Activated CD4-positive, alpha-beta T cell treated with anti-CD3 and anti-CD28 coated beads for 36 hours (primary cell): ENCODE results near the gene CHRM4. TPM values are rescaled to one million over a fixed set of nuclear protein-coding genes. Genes with fewer than 3 reads are reported as not detected.

Experiments
- ATAC-seq: fragments of 200-7000 bp; cut with Tn5 transposase; one replicate; pipeline ENCODE4 v1.10.0; 2021; ENCODE audit warnings: mild to moderate bottlenecking, moderate library complexity
- CTCF ChIA-PET: fragments of 350-600 bp; sonication (Branson Sonifier 250); formaldehyde crosslinking; loops from one replicate; lab custom pipeline; 2021; ENCODE audit warnings: antibody characterized with exemption; lab: Charles Lee
- POLR2A ChIA-PET: fragments of 350-600 bp; sonication (Branson Sonifier 250); formaldehyde crosslinking; loops from one replicate; lab custom pipeline; 2021; ENCODE audit warnings: antibody characterized with exemption, inconsistent platforms; lab: Charles Lee
- DNase-seq: peaks from one replicate; pipeline ENCODE4 v3.0.0-alpha.2; 2020
- H3K27ac Mint-ChIP-seq: one replicate; pipeline ENCODE4 v1.8.0; 2021; ENCODE audit warnings: mixed read lengths
- H3K27me3 Mint-ChIP-seq: one replicate; pipeline ENCODE4 v1.8.0; 2021; ENCODE audit warnings: mixed read lengths
- H3K36me3 Mint-ChIP-seq: one replicate; pipeline ENCODE4 v1.8.0; 2021; ENCODE audit warnings: low read depth, mixed read lengths
- H3K4me1 Mint-ChIP-seq: one replicate; pipeline ENCODE4 v1.8.0; 2021; ENCODE audit warnings: mixed read lengths
- H3K4me3 Mint-ChIP-seq: one replicate; pipeline ENCODE4 v1.8.0; 2021; ENCODE audit warnings: mild to moderate bottlenecking, moderate library complexity, mixed read lengths
- H3K9me3 Mint-ChIP-seq: one replicate; pipeline ENCODE4 v1.8.0; 2021; ENCODE audit warnings: low read depth, mixed read lengths
- intact Hi-C, 2 experiments: fragments of 100-400 bp; cut with DNase I in 1 of 2; cut with micrococcal nuclease in 1 of 2; formaldehyde crosslinking; loops; one replicate each; pipeline versions ENCODE4 v1.14.2 to v1.15.1; 2022 to 2024; cut with DNase I, micrococcal nuclease
- total RNA-seq, 2 experiments: library from RNA; stranded (reverse); gene quantifications; one replicate each; pipeline ENCODE4 v1.2.3, GENCODE V29; 2021

The CHRM4 gene
- under 1 TPM in 1 of 2 experiments, not detected in 1; 0.19 TPM for total RNA-seq

- DNase-seq (peak; percentile 57), ATAC-seq (no peak)
- Mint-ChIP-seq H3K27ac (no peak within 1 kb of the TSS), H3K9me3 (no peaks in the 10 kb centered on the region), H3K4me3 (peak within 1 kb of the TSS; percentile 61), H3K4me1 (peaks cover 22% of the 10 kb centered on the region), H3K36me3 (peaks cover 2% of the 10 kb centered on the region), H3K27me3 (peaks cover 42% of the 10 kb centered on the region)
- CTCF ChIA-PET, result interaction anchor here (0.5 to 2.1 kb wide), 10 partner anchors 8 to 527 kb away, joined by 3 to 9 read pairs (median 4); partner anchors contain the start of gene DGKZ
- POLR2A ChIA-PET, result interaction anchor here (0.5 to 1.3 kb wide), 2 partner anchors 9 to 317 kb away, joined by 3 read pairs; no protein-coding TSS in a partner anchor
- intact Hi-C loops, result loop anchor here in 1 of 2 experiments (1.0 kb wide), 2 partner anchors 10 to 226 kb away; partner anchors contain the start of genes ATG13, HARBI1 and MDK
These were observed at the start of gene CHRM4 for GRCh38 chr11:46391578-46392420. CHRM4 (minus strand) TSS chr11:46391776; CDS start chr11:46386557, 5,219 bp downstream.

GRCh38 chr11:46438211-46438610 is 46.6 kb upstream of the CHRM4 start:
- DNase-seq (no peak), ATAC-seq (no peak)
- H3K27ac Mint-ChIP-seq, result no peak overlapping the region
- no peaks in the 10 kb centered on the region for H3K9me3 Mint-ChIP-seq
- intact Hi-C loops, result no loop called here
- peaks cover 44% of the 10 kb centered on the region for H3K36me3 Mint-ChIP-seq
- POLR2A ChIA-PET, result interaction anchor here (0.6 kb wide), 1 partner anchor 215 kb away, joined by 3 read pairs; no protein-coding TSS in a partner anchor
- H3K4me1 Mint-ChIP-seq, result no peaks in the 10 kb centered on the region
- CTCF ChIA-PET, result no interaction called here
- H3K4me3 Mint-ChIP-seq, result no peak overlapping the region
- H3K27me3 Mint-ChIP-seq, result no peaks in the 10 kb centered on the region

GRCh38 chr11:46437122-46437689 is 45.6 kb upstream of the CHRM4 start:
- Mint-ChIP-seq H3K36me3 (peaks cover 39% of the 10 kb centered on the region), H3K4me3 (no peak overlapping the region), H3K27me3 (no peaks in the 10 kb centered on the region), H3K4me1 (no peaks in the 10 kb centered on the region), H3K27ac (no peak overlapping the region), H3K9me3 (no peaks in the 10 kb centered on the region)
- ATAC-seq, result no peak
- ChIA-PET CTCF (interaction anchor here (0.8 kb wide), 1 partner anchor 8 kb away, joined by 4 read pairs; no protein-coding TSS in a partner anchor), POLR2A (interaction anchor here (0.9 kb wide), 1 partner anchor 8 kb away, joined by 3 read pairs; no protein-coding TSS in a partner anchor)
- no peak for DNase-seq
- intact Hi-C loops, result no loop called here

- Mint-ChIP-seq H3K4me1 (no peaks in the 10 kb centered on the region), H3K4me3 (no peak overlapping the region), H3K27ac (no peak overlapping the region), H3K27me3 (no peaks in the 10 kb centered on the region), H3K36me3 (peaks cover 39% of the 10 kb centered on the region), H3K9me3 (no peaks in the 10 kb centered on the region)
- CTCF ChIA-PET, result no interaction called here
- ATAC-seq (no peak), DNase-seq (no peak)
- POLR2A ChIA-PET, result no interaction called here
- intact Hi-C loops, result no loop called here
These were observed 44.5 kb upstream of the CHRM4 start for GRCh38 chr11:46436113-46436512.

GRCh38 chr11:46435679-46436078 is 44.1 kb upstream of the CHRM4 start:
- H3K27me3 Mint-ChIP-seq, result no peaks in the 10 kb centered on the region
- H3K36me3 Mint-ChIP-seq, result peaks cover 36% of the 10 kb centered on the region
- no peaks in the 10 kb centered on the region for H3K4me1 Mint-ChIP-seq
- H3K27ac Mint-ChIP-seq, result no peak overlapping the region
- H3K9me3 Mint-ChIP-seq, result no peaks in the 10 kb centered on the region
- DNase-seq (no peak), ATAC-seq (peak; percentile 19)
- POLR2A ChIA-PET, result no interaction called here
- intact Hi-C loops, result no loop called here
- CTCF ChIA-PET, result interaction anchor here (0.9 kb wide), 1 partner anchor 52 kb away, joined by 4 read pairs; no protein-coding TSS in a partner anchor
- no peak overlapping the region for H3K4me3 Mint-ChIP-seq

GRCh38 chr11:46431211-46431610 is 39.6 kb upstream of the CHRM4 start:
- ChIA-PET CTCF (interaction anchor here (0.6 kb wide), 1 partner anchor 182 kb away, joined by 3 read pairs; no protein-coding TSS in a partner anchor), POLR2A (interaction anchor here (0.6 kb wide), 1 partner anchor 100 kb away, joined by 3 read pairs; no protein-coding TSS in a partner anchor)
- H3K27ac Mint-ChIP-seq, result no peak overlapping the region
- DNase-seq (no peak), ATAC-seq (no peak)
- no peak overlapping the region for H3K4me3 Mint-ChIP-seq
- no peaks in the 10 kb centered on the region for H3K27me3 Mint-ChIP-seq
- no peaks in the 10 kb centered on the region for H3K4me1 Mint-ChIP-seq
- H3K36me3 Mint-ChIP-seq, result peaks cover 43% of the 10 kb centered on the region
- H3K9me3 Mint-ChIP-seq, result no peaks in the 10 kb centered on the region
- intact Hi-C loops, result no loop called here

GRCh38 chr11:46429717-46430116 is 38.1 kb upstream of the CHRM4 start:
- no peak for ATAC-seq
- intact Hi-C loops, result no loop called here
- Mint-ChIP-seq H3K36me3 (peaks cover 37% of the 10 kb centered on the region), H3K27ac (no peak overlapping the region), H3K4me3 (no peak overlapping the region), H3K4me1 (no peaks in the 10 kb centered on the region), H3K9me3 (no peaks in the 10 kb centered on the region), H3K27me3 (no peaks in the 10 kb centered on the region)
- POLR2A ChIA-PET, result no interaction called here
- no peak for DNase-seq
- CTCF ChIA-PET, result interaction anchor here (0.7 to 0.8 kb wide), 2 partner anchors 13 to 29 kb away, joined by 3 read pairs; no protein-coding TSS in a partner anchor

- Mint-ChIP-seq H3K27me3 (no peaks in the 10 kb centered on the region), H3K4me1 (no peaks in the 10 kb centered on the region), H3K9me3 (no peaks in the 10 kb centered on the region), H3K36me3 (peaks cover 29% of the 10 kb centered on the region), H3K4me3 (no peak overlapping the region), H3K27ac (no peak overlapping the region)
- CTCF ChIA-PET, result no interaction called here
- intact Hi-C loops, result no loop called here
- POLR2A ChIA-PET, result interaction anchor here (0.6 kb wide), 1 partner anchor 242 kb away, joined by 3 read pairs; no protein-coding TSS in a partner anchor
- no peak for DNase-seq
- no peak for ATAC-seq
These were observed 35.8 kb upstream of the CHRM4 start for GRCh38 chr11:46427364-46427763.

GRCh38 chr11:46426233-46426991 is 34.8 kb upstream of the CHRM4 start:
- no peaks in the 10 kb centered on the region for H3K4me1 Mint-ChIP-seq
- no peak for ATAC-seq
- DNase-seq, result no peak
- no peaks in the 10 kb centered on the region for H3K27me3 Mint-ChIP-seq
- H3K36me3 Mint-ChIP-seq, result peaks cover 24% of the 10 kb centered on the region
- CTCF ChIA-PET, result no interaction called here
- no peaks in the 10 kb centered on the region for H3K9me3 Mint-ChIP-seq
- H3K4me3 Mint-ChIP-seq, result no peak overlapping the region
- POLR2A ChIA-PET, result no interaction called here
- intact Hi-C loops, result no loop called here
- no peak overlapping the region for H3K27ac Mint-ChIP-seq

GRCh38 chr11:46422588-46422987 is 31.0 kb upstream of the CHRM4 start:
- ATAC-seq, result no peak
- Mint-ChIP-seq H3K4me3 (no peak overlapping the region), H3K36me3 (peaks cover 18% of the 10 kb centered on the region), H3K27ac (no peak overlapping the region), H3K4me1 (no peaks in the 10 kb centered on the region), H3K27me3 (no peaks in the 10 kb centered on the region), H3K9me3 (no peaks in the 10 kb centered on the region)
- intact Hi-C loops, result no loop called here
- ChIA-PET CTCF (no interaction called here), POLR2A (no interaction called here)
- DNase-seq, result no peak
